Trophoblast cell (in vitro differentiated cells and primary cell): ENCODE results near the gene TCTN3.

Experiments
- DNase-seq, 2 donors: peaks; one replicate each; pipeline ENCODE4 v3.0.0-alpha.2; 2016
- H2AFZ ChIP-seq: 2 replicates; pipeline ENCODE4 v1.6.1; 2013; ENCODE audit warnings: low read length, moderate library complexity, mild to moderate bottlenecking; ENCODE audit not compliant: insufficient read depth, poor library complexity
- H2AK5ac ChIP-seq: 2 replicates; pipeline ENCODE4 v1.6.1; 2013; ENCODE audit warnings: mild to moderate bottlenecking, low read length
- H2BK120ac ChIP-seq: 2 replicates; pipeline ENCODE4 v1.6.1; 2013; ENCODE audit warnings: low read length, mild to moderate bottlenecking, moderate library complexity; ENCODE audit not compliant: insufficient read depth, poor library complexity
- H2BK12ac ChIP-seq: 2 replicates; pipeline ENCODE4 v1.6.1; 2013; ENCODE audit warnings: mild to moderate bottlenecking, low read length, moderate library complexity
- H2BK5ac ChIP-seq: 2 replicates; pipeline ENCODE4 v1.6.1; 2013; ENCODE audit warnings: low read length, low read depth, moderate library complexity, mild to moderate bottlenecking; ENCODE audit not compliant: poor library complexity
- H3K14ac ChIP-seq: 2 replicates; pipeline ENCODE4 v1.6.1; 2013; ENCODE audit warnings: mild to moderate bottlenecking, low read length
- H3K18ac ChIP-seq: 2 replicates; pipeline ENCODE4 v1.6.1; 2013; ENCODE audit warnings: mild to moderate bottlenecking, low read length
- H3K23ac ChIP-seq: 2 replicates; pipeline ENCODE4 v1.6.1; 2013; ENCODE audit warnings: low read length
- H3K27ac ChIP-seq: 2 replicates; pipeline ENCODE4 v1.5.1; 2013; ENCODE audit warnings: low read depth, mild to moderate bottlenecking, inconsistent platforms, low read length, moderate library complexity
- H3K27me3 ChIP-seq: 2 replicates; pipeline ENCODE4 v1.6.1; 2013; ENCODE audit warnings: inconsistent platforms, mild to moderate bottlenecking, low read length, moderate library complexity; ENCODE audit not compliant: insufficient read depth
- H3K36me3 ChIP-seq, 2 experiments: 1 replicate in 1 of 2; 2 replicates in 1 of 2; pipeline ENCODE4 v1.6.1; 2013; ENCODE audit warnings: low read length in 2 of 2, mild to moderate bottlenecking in 2 of 2, moderate library complexity in 1 of 2; ENCODE audit not compliant: insufficient read depth in 2 of 2, control insufficient read depth in 1 of 2
- H3K4ac ChIP-seq: 2 replicates; pipeline ENCODE4 v1.6.1; 2013; ENCODE audit warnings: low read depth, mild to moderate bottlenecking, low read length, moderate library complexity
- H3K4me1 ChIP-seq, 2 experiments: 1 replicate in 1 of 2; 2 replicates in 1 of 2; pipeline ENCODE4 v1.6.1; 2013; ENCODE audit warnings: low read length in 2 of 2, mild to moderate bottlenecking in 2 of 2, moderate library complexity in 1 of 2; ENCODE audit not compliant: insufficient read depth in 2 of 2, control insufficient read depth in 1 of 2
- H3K4me2 ChIP-seq: 2 replicates; pipeline ENCODE4 v1.6.1; 2013; ENCODE audit warnings: inconsistent platforms, mild to moderate bottlenecking, low read length, moderate library complexity
- H3K4me3 ChIP-seq: 2 replicates; pipeline ENCODE4 v1.5.1; 2013; ENCODE audit warnings: mild to moderate bottlenecking, low read depth, low read length, inconsistent platforms
- H3K79me1 ChIP-seq: one replicate; pipeline ENCODE4 v1.6.1; 2013; ENCODE audit warnings: low read length
- H3K79me2 ChIP-seq: 2 replicates; pipeline ENCODE4 v1.6.1; 2013; ENCODE audit warnings: low read length, mild to moderate bottlenecking; ENCODE audit not compliant: control insufficient read depth, insufficient read depth, poor library complexity
- H3K9ac ChIP-seq: 2 replicates; pipeline ENCODE4 v1.6.1; 2013; ENCODE audit warnings: mild to moderate bottlenecking, low read length
- H3K9me3 ChIP-seq: 2 replicates; pipeline ENCODE4 v1.6.1; 2013; ENCODE audit warnings: low read depth, mild to moderate bottlenecking, control low read depth, inconsistent platforms, low read length; ENCODE audit not compliant: insufficient read depth
- H4K12ac ChIP-seq: 2 replicates; pipeline ENCODE4 v1.6.1; 2013; ENCODE audit warnings: low read depth, mild to moderate bottlenecking, low read length, moderate library complexity
- H4K8ac ChIP-seq: 2 replicates; pipeline ENCODE4 v1.6.1; 2013; ENCODE audit warnings: low read depth, mild to moderate bottlenecking, low read length, moderate library complexity
- H4K91ac ChIP-seq: one replicate; pipeline ENCODE4 v1.6.1; 2013; ENCODE audit warnings: low read depth, mild to moderate bottlenecking, low read length, moderate library complexity
- WGBS: extraction: QIAGEN DNeasy Blood & Tissue Kit; methylation state at CpG from one replicate; pipeline ENCODE4 v1.1.7; 2013; ENCODE audit warnings: missing lambda C conversion rate; ENCODE audit not compliant: insufficient read length, insufficient coverage; ENCODE audit errors: extremely low coverage; 5-methylcytosine and 5-hydroxymethylcytosine counted together

Gene TCTN3

DNA sequence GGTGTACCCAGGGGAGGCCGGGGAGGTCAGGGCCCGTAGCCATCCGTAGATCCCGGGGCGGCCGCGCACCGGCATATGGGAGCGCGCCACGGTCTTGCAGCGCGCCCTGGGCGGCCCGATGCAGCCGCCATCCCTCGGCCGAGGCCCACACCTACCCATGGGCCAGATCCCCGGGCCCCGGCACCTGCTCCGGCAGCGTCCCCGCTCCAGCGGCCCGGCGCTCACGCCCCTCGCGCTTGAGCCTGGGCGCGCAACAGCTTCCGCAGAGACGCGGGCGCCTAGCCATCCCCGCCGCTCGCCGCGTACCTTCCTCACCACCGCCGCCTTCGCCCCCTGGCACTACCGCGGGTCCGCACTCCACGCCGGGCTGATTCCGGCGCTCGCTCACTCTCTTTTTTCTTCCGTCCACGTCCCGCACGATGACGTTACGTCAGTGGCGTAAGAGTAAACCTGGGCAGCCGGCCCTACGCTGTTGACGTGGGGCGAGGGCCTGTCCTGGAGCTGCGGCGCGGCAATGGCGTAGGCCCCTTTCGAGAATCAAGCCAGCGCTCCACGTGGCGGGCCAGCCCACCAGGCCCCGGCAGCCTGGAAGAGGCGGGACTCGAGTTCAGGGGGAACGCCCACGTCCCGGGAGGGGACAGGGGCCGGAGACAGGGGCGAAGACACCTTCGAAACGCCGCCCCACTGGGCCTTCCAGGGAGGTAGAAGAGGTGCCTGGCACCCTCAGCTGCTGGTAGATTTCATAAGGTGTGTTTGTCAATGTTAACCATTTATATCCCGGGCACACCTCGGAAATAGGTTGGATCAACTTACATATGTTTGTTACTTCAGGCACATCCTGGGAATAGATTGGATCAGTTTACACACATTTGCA lies 37.2 kb downstream of the TCTN3 start, which contains the start of gene ALDH18A1:
Gene ALDH18A1, minus strand, starts transcription at position 421 of the 874 bp plus-strand sequence. CDS start 3,334 bp downstream, outside the sequence.
- Histone ChIP-seq H3K79me2 (peaks cover 6% of the 10 kb centered on the region), H4K8ac (peak within 1 kb of the TSS; percentile 71), H3K4me2 (peak within 1 kb of the TSS; percentile 79), H3K9ac (peak within 1 kb of the TSS; percentile 77), H2BK120ac (peak within 1 kb of the TSS; percentile 6), H3K9me3 (peaks cover under 1% of the 10 kb centered on the region), H3K23ac (no peak within 1 kb of the TSS), H2BK5ac (no peak within 1 kb of the TSS), H2BK12ac (no peak within 1 kb of the TSS), H2AFZ (peak within 1 kb of the TSS; percentile 58), H4K12ac (peak within 1 kb of the TSS; percentile 9), H3K36me3 (peaks cover 4 to 8% of the 10 kb centered on the region in 2 experiments), H2AK5ac (no peak within 1 kb of the TSS), H3K27me3 (no peaks in the 10 kb centered on the region), H3K4me1 (peaks cover 0 to 6% of the 10 kb centered on the region in 2 experiments), H3K14ac (peak within 1 kb of the TSS; percentile 59), H3K18ac (peak within 1 kb of the TSS; percentile 13), H3K79me1 (peaks cover 6% of the 10 kb centered on the region), H3K4ac (peak within 1 kb of the TSS; percentile 35), H3K27ac (no peak within 1 kb of the TSS), H3K4me3 (peak within 1 kb of the TSS; percentile 99), H4K91ac (peak within 1 kb of the TSS; percentile 28)
- WGBS, result no CpG with 5 or more reads among the region's 83 CpGs
- DNase-seq, result peak; percentile 89 to 94

DNA sequence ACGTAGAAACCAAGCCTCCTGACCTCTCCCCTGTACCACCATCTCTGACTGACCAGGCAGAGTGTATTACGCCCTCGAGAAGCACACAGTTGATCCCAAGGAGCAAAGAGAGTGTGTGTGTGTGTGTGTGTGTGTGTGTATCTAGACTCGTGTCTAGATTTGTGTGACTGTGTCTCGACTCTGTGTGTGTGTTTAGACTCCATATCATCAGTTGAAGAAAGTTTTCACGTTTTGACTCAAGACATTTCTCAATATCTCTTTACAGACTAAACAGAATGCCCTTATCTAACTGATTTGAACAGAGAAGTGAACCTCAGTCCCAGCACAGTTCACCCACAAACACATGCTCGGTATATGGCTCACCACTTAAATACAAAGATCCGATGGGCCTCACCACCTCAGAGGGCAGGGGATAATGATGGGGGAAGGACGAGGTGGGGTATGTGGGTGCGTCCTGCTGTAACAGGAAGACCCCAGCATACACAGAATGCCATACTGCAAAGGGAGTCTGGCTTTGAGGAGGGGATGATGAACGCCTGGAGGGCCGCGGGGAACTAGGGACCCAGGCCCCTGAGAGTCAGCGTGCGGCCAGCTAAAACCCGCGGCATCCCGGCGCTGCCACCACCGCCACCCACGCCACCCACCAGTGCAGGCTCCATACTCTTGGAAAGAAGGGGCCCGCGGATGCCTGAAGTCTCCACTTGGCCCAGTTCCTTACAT lies 38.0 kb downstream of the TCTN3 start:
- Histone ChIP-seq H4K12ac (peak overlapping the region; percentile 6), H3K14ac (peak overlapping the region; percentile 59)

DNA sequence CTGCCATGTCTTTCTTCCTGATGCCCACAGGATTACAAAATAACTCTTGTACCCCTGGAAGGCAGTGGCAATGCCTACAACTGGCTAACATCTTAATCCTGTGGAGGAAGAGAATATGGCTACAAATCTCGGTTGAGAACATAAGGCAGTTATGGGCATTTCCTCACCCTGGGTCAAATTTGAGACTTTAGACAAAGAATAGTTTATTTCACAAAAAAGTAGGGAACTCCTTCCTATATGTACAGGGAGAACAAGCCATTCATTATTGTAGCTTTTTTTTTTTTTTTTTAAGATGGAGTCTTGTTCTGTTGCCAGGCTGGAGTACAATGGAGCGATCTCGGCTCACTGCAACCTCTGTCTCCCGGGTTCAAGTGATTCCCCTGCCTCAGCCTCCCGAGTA lies 39.8 kb downstream of the TCTN3 start:
- no peak overlapping the region for H3K23ac ChIP-seq
- peaks cover 7 to 17% of the 10 kb centered on the region in 2 experiments for H3K36me3 ChIP-seq
- no peak overlapping the region for H3K9ac ChIP-seq
- H3K14ac ChIP-seq, result no peak overlapping the region
- H3K9me3 ChIP-seq, result peaks cover 2% of the 10 kb centered on the region
- peaks cover 6% of the 10 kb centered on the region for H3K79me1 ChIP-seq
- no peak overlapping the region for H3K27ac ChIP-seq
- DNase-seq, result no peak
- no peak overlapping the region for H4K8ac ChIP-seq
- H3K4ac ChIP-seq, result no peak overlapping the region
- H3K4me1 ChIP-seq, result peaks cover 0 to 8% of the 10 kb centered on the region in 2 experiments
- no peak overlapping the region for H2BK120ac ChIP-seq
- H2AK5ac ChIP-seq, result no peak overlapping the region
- no peak overlapping the region for H4K91ac ChIP-seq
- H3K18ac ChIP-seq, result no peak overlapping the region
- H2AFZ ChIP-seq, result no peak overlapping the region
- H2BK5ac ChIP-seq, result no peak overlapping the region
- H3K4me2 ChIP-seq, result no peak overlapping the region
- no peak overlapping the region for H4K12ac ChIP-seq
- no peak overlapping the region for H2BK12ac ChIP-seq
- no peak overlapping the region for H3K4me3 ChIP-seq
- no peaks in the 10 kb centered on the region for H3K27me3 ChIP-seq
- H3K79me2 ChIP-seq, result peaks cover 6% of the 10 kb centered on the region
- no CpG with 5 or more reads among the region's 5 CpGs for WGBS

More for the DNA sequence above, 38.0 kb downstream of the TCTN3 start:
- H3K4me2 ChIP-seq, result peak overlapping the region; percentile 79
- peak overlapping the region; percentile 35 for H3K4ac ChIP-seq
- peak overlapping the region; percentile 77 for H3K9ac ChIP-seq
- peaks cover 7 to 13% of the 10 kb centered on the region in 2 experiments for H3K36me3 ChIP-seq
- H3K79me1 ChIP-seq, result peaks cover 6% of the 10 kb centered on the region
- H3K27ac ChIP-seq, result no peak overlapping the region
- DNase-seq, result peak; percentile 40 to 52
- H2BK12ac ChIP-seq, result no peak overlapping the region
- peak overlapping the region; percentile 13 for H2AFZ ChIP-seq
- H3K4me3 ChIP-seq, result peak overlapping the region; percentile 99
- H3K23ac ChIP-seq, result no peak overlapping the region
- H3K27me3 ChIP-seq, result no peaks in the 10 kb centered on the region
- no CpG with 5 or more reads among the region's 23 CpGs for WGBS
- H2BK5ac ChIP-seq, result no peak overlapping the region
- H2AK5ac ChIP-seq, result no peak overlapping the region
- peaks cover 0 to 6% of the 10 kb centered on the region in 2 experiments for H3K4me1 ChIP-seq
- peaks cover 2% of the 10 kb centered on the region for H3K9me3 ChIP-seq
- H2BK120ac ChIP-seq, result peak overlapping the region; percentile 6
- peaks cover 6% of the 10 kb centered on the region for H3K79me2 ChIP-seq
- H4K91ac ChIP-seq, result peak overlapping the region; percentile 28
- H4K8ac ChIP-seq, result peak overlapping the region; percentile 35
- H3K18ac ChIP-seq, result peak overlapping the region; percentile 13

DNA sequence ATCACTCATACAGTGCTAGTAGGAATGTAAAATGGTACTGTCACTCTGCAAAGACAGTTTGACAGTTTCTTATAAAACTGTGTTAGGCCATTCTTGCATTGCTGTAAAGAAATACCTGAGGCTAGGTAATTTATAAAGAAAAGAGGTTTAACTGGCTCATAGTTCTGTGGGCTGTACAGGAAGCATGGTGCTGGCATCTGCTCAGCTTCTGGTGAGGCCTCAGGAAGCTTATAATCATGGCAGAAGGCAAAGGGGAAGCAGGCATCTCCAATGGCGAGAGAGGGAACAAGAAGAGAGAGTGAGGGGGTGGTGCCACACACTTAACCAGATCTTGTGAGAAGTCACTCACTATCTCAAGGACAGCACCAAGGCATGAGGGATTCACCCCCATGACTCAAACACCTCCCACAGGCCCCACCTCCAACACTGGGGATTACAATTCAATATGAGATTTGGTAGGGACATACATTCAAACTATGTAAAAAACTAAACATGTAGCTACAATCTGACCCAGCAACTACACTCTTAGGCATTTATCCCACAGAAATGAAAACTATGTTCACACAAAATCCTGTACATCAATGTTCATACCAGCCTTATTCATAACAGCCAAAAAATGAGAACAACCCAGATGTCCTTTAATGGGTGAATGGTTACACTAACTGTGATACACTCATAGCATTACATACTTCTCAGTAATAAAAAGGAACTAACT lies 42.2 kb downstream of the TCTN3 start:
- Histone ChIP-seq H3K9me3 (peaks cover 2% of the 10 kb centered on the region), H3K4ac (no peak overlapping the region), H3K9ac (no peak overlapping the region), H2BK120ac (no peak overlapping the region), H3K4me2 (no peak overlapping the region), H3K18ac (no peak overlapping the region), H2AK5ac (no peak overlapping the region), H3K14ac (no peak overlapping the region), H3K27ac (no peak overlapping the region), H3K36me3 (peaks cover 17 to 19% of the 10 kb centered on the region in 2 experiments), H4K91ac (no peak overlapping the region), H2AFZ (no peak overlapping the region), H3K79me1 (peaks cover 6% of the 10 kb centered on the region), H2BK5ac (no peak overlapping the region), H3K79me2 (peaks cover 6% of the 10 kb centered on the region), H2BK12ac (no peak overlapping the region), H3K27me3 (no peaks in the 10 kb centered on the region), H4K8ac (no peak overlapping the region), H3K4me3 (no peak overlapping the region), H3K4me1 (peaks cover 0 to 6% of the 10 kb centered on the region in 2 experiments), H4K12ac (no peak overlapping the region), H3K23ac (no peak overlapping the region)
- peak; percentile 53 to 73 for DNase-seq
- no CpG with 5 or more reads among the region's 1 CpG for WGBS
